K562 (cell line): ENCODE measurements around the gene APOBEC3F. TPM values are rescaled to one million over a fixed set of nuclear protein-coding genes. Genes with fewer than 3 reads are reported as not detected.
A peak's percentile ranks its signal among the peaks of the same experiment; 100 is the strongest.
"Not testable (repeated sequence)": the region's sequence is repeated elsewhere in the genome, so short reads cannot be mapped to it uniquely, and the experiment has no call there.

ENCODE experiments used
- ATAC-seq: fragments of 200-7000 bp; cut with Tn5 transposase; 3 replicates; pipeline ENCODE4 v1.9.1; 2020; ENCODE audit warnings: moderate library complexity
- BruUV-seq: library from RNA; stranded (reverse); fragments of 400-500 nt; replicated peaks from 2 replicates; lab custom pipeline; 2021; lab: Mats Ljungman, UMichigan
- CTCF ChIA-PET: fragments of 300-600 bp; formaldehyde crosslinking; extraction: SDS; loops from one replicate; lab custom pipeline; 2021; ENCODE audit warnings: low intra/inter-chr PET ratio; lab: Yijun Ruan, JAX
- POLR2A ChIA-PET: fragments of 300-600, 350-650 bp; sonication (Branson Sonifier 250); formaldehyde crosslinking; extraction: SDS; loops from one replicate; lab custom pipeline; 2021; ENCODE audit warnings: antibody characterized with exemption, inconsistent platforms; lab: Yijun Ruan, JAX
- DNase-seq, 4 experiments: peaks; one replicate each; pipeline versions ENCODE4 v3.0.0 to v3.0.0-alpha.2; 2011 to 2018; ENCODE audit warnings: low spot score in 3 of 4, mixed read lengths in 3 of 4; ENCODE audit errors: extremely low read depth in 1 of 4
- FAIRE-seq: peaks from 2 replicates; lab custom pipeline; 2011; peaks lifted over from hg19 to GRCh38; lab: Jason Lieb, UNC
- H2AFZ ChIP-seq: 2 replicates; pipeline ENCODE4 v1.6.0; 2011; ENCODE audit warnings: low read depth, low read length, control low read depth, inconsistent platforms
- H3K27ac ChIP-seq: fragments of 200-600 bp; 3 replicates; pipeline ENCODE4 v1.8.0; 2011; ENCODE audit warnings: low read depth, mild to moderate bottlenecking, control low read depth, inconsistent platforms, low read length, moderate library complexity, mixed read lengths; ENCODE audit errors: extremely low read depth
- H3K27me3 ChIP-seq, 2 experiments: fragments of 300-600 bp in 1 of 2; 2 replicates in 1 of 2; 3 replicates in 1 of 2; pipeline versions ENCODE4 v1.6.0 to v1.8.0; 2011; ENCODE audit warnings: inconsistent platforms in 2 of 2, low read length in 2 of 2, mild to moderate bottlenecking in 1 of 2, mixed read lengths in 1 of 2, moderate library complexity in 1 of 2; ENCODE audit not compliant: control insufficient read depth in 2 of 2, insufficient read depth in 2 of 2
- H3K36me3 ChIP-seq: fragments of 300-600 bp; 3 replicates; pipeline ENCODE4 v1.8.0; 2011; ENCODE audit warnings: mild to moderate bottlenecking, low read length, inconsistent platforms; ENCODE audit not compliant: control insufficient read depth, insufficient read depth
- H3K4me1 ChIP-seq, 2 experiments: fragments of 200-600 bp in 1 of 2; replicated peaks in 1 of 2; 2 replicates in 1 of 2; 3 replicates in 1 of 2; pipeline versions ENCODE4 v1.5.1 to v1.8.0; 2011; ENCODE audit warnings: inconsistent platforms in 2 of 2, low read length in 2 of 2, mild to moderate bottlenecking in 1 of 2, mixed read lengths in 1 of 2, moderate library complexity in 1 of 2; ENCODE audit not compliant: control insufficient read depth in 2 of 2, insufficient read depth in 2 of 2
- H3K4me2 ChIP-seq: 2 replicates; pipeline ENCODE4 v1.6.1; 2011; ENCODE audit warnings: low read length, control low read depth, inconsistent platforms, mixed read lengths; ENCODE audit not compliant: insufficient read depth
- H3K4me3 ChIP-seq: fragments of 200-600 bp; sonication (generic), shearing (Covaris generic); 2 replicates; pipeline ENCODE4 v1.5.1; 2016; ENCODE audit warnings: control low read depth, inconsistent platforms
- H3K79me2 ChIP-seq: fragments of 200-600 bp; 3 replicates; pipeline ENCODE4 v1.8.0; 2011; ENCODE audit warnings: low read length, inconsistent platforms; ENCODE audit not compliant: control insufficient read depth, insufficient read depth
- H3K9ac ChIP-seq, 2 experiments: 2 replicates each; pipeline versions ENCODE4 v1.6.0 to v1.6.1; 2011; ENCODE audit warnings: low read depth in 2 of 2, low read length in 2 of 2, control low read depth in 1 of 2, inconsistent platforms in 1 of 2, mild to moderate bottlenecking in 1 of 2, mixed read lengths in 1 of 2; ENCODE audit not compliant: insufficient read depth in 1 of 2
- H3K9me1 ChIP-seq: one replicate; pipeline ENCODE4 v1.6.0; 2011; ENCODE audit warnings: inconsistent platforms, mild to moderate bottlenecking, low read length, moderate library complexity; ENCODE audit not compliant: control insufficient read depth, insufficient read depth
- H3K9me3 ChIP-seq: replicated peaks from 2 replicates; pipeline ENCODE4 v1.5.1; 2011; ENCODE audit warnings: low read depth, low read length, inconsistent platforms; ENCODE audit not compliant: control insufficient read depth, insufficient read depth
- H4K20me1 ChIP-seq: replicated peaks from 2 replicates; pipeline ENCODE4 v1.6.1; 2011; ENCODE audit warnings: low read length, inconsistent platforms, mixed read lengths; ENCODE audit not compliant: control insufficient read depth, insufficient read depth
- ARID1B ChIP-seq: fragments of 450-650 bp; IDR thresholded peaks from 2 replicates; pipeline ENCODE4 v1.6.1; 2016; ENCODE audit warnings: antibody characterized with exemption, mild to moderate bottlenecking, inconsistent platforms
- CBFA2T2 ChIP-seq: fragments of 450-650 bp; conservative IDR thresholded peaks from 2 replicates; pipeline ENCODE4 v1.6.1; 2017; ENCODE audit warnings: mild to moderate bottlenecking
- CBFA2T3 ChIP-seq: fragments of 450-650 bp; IDR thresholded peaks from 2 replicates; pipeline ENCODE4 v1.6.1; 2017
- DPF2 ChIP-seq: fragments of 450-650 bp; IDR thresholded peaks from 2 replicates; pipeline ENCODE4 v1.6.1; 2016
- TAL1 ChIP-seq: fragments of 450-650 bp; IDR thresholded peaks from 2 replicates; pipeline ENCODE4 v1.6.1; 2016; ENCODE audit warnings: mild to moderate bottlenecking
- WGBS: fragments of 100-300 bp; shearing (Covaris generic); methylation state at CpG from one replicate; pipeline ENCODE4 v1.1.6; 2016; ENCODE audit warnings: low coverage, mixed read lengths; ENCODE audit not compliant: insufficient coverage; ENCODE audit errors: missing lambda C conversion rate; 5-methylcytosine and 5-hydroxymethylcytosine counted together
- in situ Hi-C: fragments of 300-500 bp; cut with MboI; formaldehyde crosslinking; loops from 4 replicates; pipeline ENCODE4 v1.15.0; 2018; ENCODE audit warnings: inconsistent platforms, mixed read lengths
- intact Hi-C: fragments of 100-400 bp; cut with micrococcal nuclease; formaldehyde crosslinking; loops from 2 replicates; pipeline ENCODE4 v1.14.2; 2022
- polyA plus RNA-seq, 8 experiments: library from polyadenylated mRNA; depleted of rRNA in 4 of 8; stranded (reverse) in 5 of 8; unstranded in 3 of 8; fragments of >200 nt; fragmentation: Nextera tagmentation in 2 of 8; fragmentation: Illumina TruSeq in 1 of 8; extraction: Ambion mirVana in 2 of 8; extraction: Trizol in 1 of 8; gene quantifications; 2 replicates each; pipeline versions ENCODE4 v1.2.1 to v1.2.3, GENCODE V29; 2011 to 2014; ENCODE audit warnings: inconsistent platforms in 1 of 8, missing spikeins in 1 of 8
- total RNA-seq, 7 experiments: library from RNA; depleted of rRNA in 6 of 7; stranded (reverse); fragments of >200 nt in 6 of 7; fragmentation: Illumina TruSeq in 2 of 7; extraction: Trizol in 2 of 7; gene quantifications; 2 replicates each; pipeline versions ENCODE4 v1.2.1 to v1.2.3, GENCODE V29; 2011 to 2021; ENCODE audit warnings: low replicate concordance in 1 of 7

Gene APOBEC3F
- total and polyA plus RNA-seq, 9 of the 15 experiments (the other 6 are each of a cell fraction or from before 2014, with no cell fraction given), result 1.1 to 3.3 (median 1.9) TPM

DNA sequence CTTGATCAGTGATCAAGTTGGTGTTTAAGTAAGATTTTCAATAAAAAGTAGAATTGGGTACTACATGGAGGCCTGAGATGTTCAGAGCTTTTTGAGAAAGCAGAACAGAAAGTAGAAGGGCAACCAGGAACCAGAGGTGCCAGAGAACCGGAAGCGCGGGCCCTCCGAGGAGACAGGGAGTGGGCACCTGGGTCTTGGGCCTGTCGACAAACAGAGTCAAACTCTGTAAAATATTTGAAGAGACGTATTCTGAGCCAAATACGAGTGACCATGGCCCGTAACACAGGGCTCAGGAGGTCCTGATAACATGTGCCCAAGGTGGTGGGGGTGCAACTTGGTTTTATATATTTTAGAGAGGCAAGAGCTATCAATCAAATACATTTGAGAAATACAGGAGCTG, 23.2 kb downstream of the APOBEC3F start:
- H3K9ac ChIP-seq, in situ Hi-C loops, FAIRE-seq, DNase-seq, CTCF ChIA-PET, H3K4me1 ChIP-seq, H3K4me2 ChIP-seq, H3K27me3 ChIP-seq, POLR2A ChIA-PET, H3K4me3 ChIP-seq, H2AFZ ChIP-seq, H3K27ac ChIP-seq, H4K20me1 ChIP-seq, H3K9me3 ChIP-seq, H3K79me2 ChIP-seq, BruUV-seq, H3K9me1 ChIP-seq, ATAC-seq, H3K36me3 ChIP-seq: not testable (repeated sequence)
- intact Hi-C loops, result loop anchor here (10.0 kb wide), 1 partner anchor 49 kb away; the partner anchor contains the start of gene APOBEC3C
- WGBS, result 71% methylated on average over 7 of the region's 8 CpGs

DNA sequence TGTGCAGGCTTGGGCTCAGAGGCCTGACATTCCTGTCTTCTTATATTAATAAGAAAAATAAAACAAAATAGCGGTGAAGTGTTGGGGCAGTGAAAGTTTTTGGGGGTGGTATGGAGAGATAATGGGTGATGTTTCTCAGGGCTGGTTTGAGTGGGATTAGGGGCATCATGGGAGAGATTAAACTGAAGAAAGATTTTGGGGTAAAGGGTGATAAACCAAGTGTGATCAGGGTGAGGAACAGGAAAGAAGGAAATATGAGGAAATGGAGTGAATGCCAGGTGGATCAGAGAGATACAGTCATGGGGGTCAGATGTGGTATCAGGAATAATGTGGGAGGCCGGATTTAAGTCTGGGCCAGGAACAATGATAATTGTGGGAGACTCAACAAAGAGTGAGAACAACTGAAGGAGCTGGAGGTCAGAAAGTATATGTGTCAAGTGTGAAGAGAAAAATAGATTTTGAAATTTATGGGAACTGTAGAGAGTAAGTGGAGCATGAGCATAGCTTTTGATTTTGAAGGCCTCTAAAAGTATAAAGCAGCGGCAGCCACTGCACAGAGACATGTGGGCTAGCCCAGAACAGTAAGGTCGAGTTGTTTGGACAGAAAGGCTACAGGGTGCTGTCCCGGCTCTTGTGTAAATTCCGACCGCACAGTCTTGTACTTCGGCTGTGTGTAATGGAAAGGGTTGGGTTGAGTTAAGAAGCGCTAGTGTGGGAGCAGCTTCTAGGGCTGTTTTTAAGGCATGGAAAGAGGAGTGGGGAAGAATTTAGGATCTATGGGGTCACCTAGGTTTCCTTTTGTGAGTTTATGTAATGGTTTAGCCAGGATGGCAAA, 26.0 kb downstream of the APOBEC3F start:
- H3K4me2 ChIP-seq, ATAC-seq, H4K20me1 ChIP-seq, DNase-seq, BruUV-seq, H3K9me1 ChIP-seq, H3K27ac ChIP-seq, H3K4me3 ChIP-seq, H3K36me3 ChIP-seq, H3K27me3 ChIP-seq, FAIRE-seq, H3K79me2 ChIP-seq, H3K9me3 ChIP-seq, H2AFZ ChIP-seq, CTCF ChIA-PET, H3K9ac ChIP-seq, in situ Hi-C loops, POLR2A ChIA-PET, H3K4me1 ChIP-seq: not testable (repeated sequence)
- intact Hi-C loops, result loop anchor here (10.0 kb wide), 1 partner anchor 52 kb away; the partner anchor contains the start of gene APOBEC3C
- 62% methylated on average over 9 of the region's 9 CpGs for WGBS
- TF ChIP-seq DPF2 (0 out of 2 replicates have a peak, but pooled peaks have one; percentile 23), CBFA2T2 (peak; percentile 33), CBFA2T3 (peak; percentile 58), ARID1B (peak; percentile 27; the same call in 1 of the 2 replicates), TAL1 (0 out of 2 replicates have a peak, but pooled peaks have one; percentile 8)
